ENCODE results near the gene RGMB.
A peak's percentile ranks its signal among the peaks of the same experiment; 100 is the strongest.
"Not testable (repeated sequence)": the region's sequence is repeated elsewhere in the genome, so short reads cannot be mapped to it uniquely, and the experiment has no call there.

Gene RGMB

DNA sequence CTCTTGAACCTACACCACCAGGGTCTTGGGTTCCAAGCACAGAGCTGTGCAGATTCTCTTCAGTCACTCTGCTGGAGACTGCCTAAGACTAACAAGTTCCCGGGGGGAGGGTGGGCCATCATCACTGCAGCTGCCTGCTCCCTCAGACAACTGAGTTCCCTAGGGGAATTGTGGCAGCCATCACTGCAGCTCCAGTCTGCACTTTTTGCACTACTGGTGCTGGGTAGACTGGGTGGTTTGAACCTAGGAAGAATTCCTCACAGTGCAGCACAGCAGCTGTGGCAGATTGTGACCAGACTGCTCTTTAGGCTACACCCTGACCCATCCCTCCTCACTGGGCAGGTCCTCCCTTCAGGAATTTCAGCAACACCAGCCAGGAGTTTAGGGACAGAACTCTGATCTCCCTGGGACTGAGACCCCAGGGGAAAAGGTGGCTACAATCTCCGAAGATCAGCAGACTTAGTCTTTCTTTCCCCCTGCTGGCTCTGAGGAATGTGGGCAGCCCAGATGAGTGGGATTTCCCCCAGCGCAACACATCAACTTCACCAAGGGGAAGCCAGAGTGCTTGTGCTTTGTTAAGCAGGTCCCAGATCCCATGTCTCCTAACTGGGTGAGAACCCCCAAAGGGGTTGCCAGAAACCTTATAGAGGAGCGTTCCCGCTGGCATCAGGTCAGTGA is 30.9 kb upstream of the RGMB start:
- Histone ChIP-seq H3K4me1 (ENCODE audit: low read depth, poor library complexity, severe bottlenecking) (no peaks in the 10 kb centered on the region), H3K79me2 (ENCODE audit: insufficient read depth, low read depth) (no peaks in the 10 kb centered on the region), H3K9ac (no peak overlapping the region), H3K4me3 (IDR thresholded peaks at IDR 0.05; ENCODE audit: insufficient read depth, low read depth, low read length) (no peak overlapping the region), H3K27ac (no peak overlapping the region), H3K4me2 (no peak overlapping the region), H3K36me3 (ENCODE audit: insufficient read depth) (no peaks in the 10 kb centered on the region), H3K27me3 (ENCODE audit: insufficient read depth, low read depth) (no peaks in the 10 kb centered on the region), H4K20me1 (ENCODE audit: insufficient read depth) (no peaks in the 10 kb centered on the region), H2AFZ (ENCODE audit: low read depth) (no peak overlapping the region)
- no peak for TF ChIP-seq CTCF (conservative IDR thresholded peaks at IDR 0.05; ENCODE audit: low read depth, low read length)

- not testable (repeated sequence) for H3K79me2 ChIP-seq (ENCODE audit: insufficient read depth, low read depth); H3K4me1 ChIP-seq (ENCODE audit: low read depth, poor library complexity, severe bottlenecking); H3K27me3 ChIP-seq (ENCODE audit: insufficient read depth, low read depth)
Observed at GRCh38 chr5:98748259-98748658, 25.2 kb upstream of the RGMB start.

GRCh38 chr5:98749046-98749445 is 24.4 kb upstream of the RGMB start:
- Histone ChIP-seq H3K4me1 (ENCODE audit: low read depth, poor library complexity, severe bottlenecking) (no peaks in the 10 kb centered on the region), H2AFZ (ENCODE audit: low read depth) (no peak overlapping the region), H3K4me2 (no peak overlapping the region), H3K27me3 (ENCODE audit: insufficient read depth, low read depth) (no peaks in the 10 kb centered on the region), H4K20me1 (ENCODE audit: insufficient read depth) (no peaks in the 10 kb centered on the region), H3K4me3 (IDR thresholded peaks at IDR 0.05; ENCODE audit: insufficient read depth, low read depth, low read length) (no peak overlapping the region), H3K79me2 (ENCODE audit: insufficient read depth, low read depth) (no peaks in the 10 kb centered on the region), H3K9ac (no peak overlapping the region), H3K36me3 (ENCODE audit: insufficient read depth) (no peaks in the 10 kb centered on the region), H3K27ac (no peak overlapping the region)
- no peak for TF ChIP-seq CTCF (conservative IDR thresholded peaks at IDR 0.05; ENCODE audit: low read depth, low read length)

More at GRCh38 chr5:98748259-98748658, 25.2 kb upstream of the RGMB start:
- not testable (repeated sequence) for H3K4me3 ChIP-seq (IDR thresholded peaks at IDR 0.05; ENCODE audit: insufficient read depth, low read depth, low read length); H3K36me3 ChIP-seq (ENCODE audit: insufficient read depth); H4K20me1 ChIP-seq (ENCODE audit: insufficient read depth); H2AFZ ChIP-seq (ENCODE audit: low read depth); H3K4me2 ChIP-seq; H3K27ac ChIP-seq; H3K9ac ChIP-seq

DNA sequence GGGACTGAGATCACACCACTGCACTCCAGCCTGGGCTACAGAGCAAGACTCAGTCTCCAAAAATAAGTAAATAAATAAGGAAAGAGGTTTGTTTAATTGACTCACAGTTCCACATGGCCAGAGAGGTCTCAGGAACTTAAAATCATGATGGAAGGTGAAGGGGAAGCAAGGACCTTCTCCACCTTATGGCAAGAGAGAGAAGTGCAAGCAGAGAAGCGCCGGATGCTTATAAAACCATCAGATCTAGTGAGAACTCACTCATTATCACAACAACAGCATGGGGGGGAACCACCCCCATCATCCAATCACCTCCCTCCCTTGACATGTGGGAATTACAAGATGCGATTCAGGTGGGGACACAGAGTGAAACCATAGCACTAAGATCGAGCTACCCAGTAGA is 22.8 kb upstream of the RGMB start:
- Histone ChIP-seq H3K36me3 (ENCODE audit: insufficient read depth) (no peaks in the 10 kb centered on the region), H3K27me3 (ENCODE audit: insufficient read depth, low read depth) (no peaks in the 10 kb centered on the region), H3K4me2 (no peak overlapping the region), H3K79me2 (ENCODE audit: insufficient read depth, low read depth) (no peaks in the 10 kb centered on the region), H3K9ac (no peak overlapping the region), H3K4me3 (IDR thresholded peaks at IDR 0.05; ENCODE audit: insufficient read depth, low read depth, low read length) (no peak overlapping the region), H4K20me1 (ENCODE audit: insufficient read depth) (no peaks in the 10 kb centered on the region), H3K27ac (no peak overlapping the region), H2AFZ (ENCODE audit: low read depth) (no peak overlapping the region), H3K4me1 (ENCODE audit: low read depth, poor library complexity, severe bottlenecking) (no peaks in the 10 kb centered on the region)
- peak; percentile 60 for TF ChIP-seq CTCF (conservative IDR thresholded peaks at IDR 0.05; ENCODE audit: low read depth, low read length)

- H3K36me3 ChIP-seq (ENCODE audit: insufficient read depth); H3K27me3 ChIP-seq (ENCODE audit: insufficient read depth, low read depth); H3K4me3 ChIP-seq (IDR thresholded peaks at IDR 0.05; ENCODE audit: insufficient read depth, low read depth, low read length); H3K4me1 ChIP-seq (ENCODE audit: low read depth, poor library complexity, severe bottlenecking); H3K4me2 ChIP-seq; H3K27ac ChIP-seq; H2AFZ ChIP-seq (ENCODE audit: low read depth); H3K79me2 ChIP-seq (ENCODE audit: insufficient read depth, low read depth); H3K9ac ChIP-seq; H4K20me1 ChIP-seq (ENCODE audit: insufficient read depth): not testable (repeated sequence)
Observed at GRCh38 chr5:98752331-98752730, 21.1 kb upstream of the RGMB start.

DNA sequence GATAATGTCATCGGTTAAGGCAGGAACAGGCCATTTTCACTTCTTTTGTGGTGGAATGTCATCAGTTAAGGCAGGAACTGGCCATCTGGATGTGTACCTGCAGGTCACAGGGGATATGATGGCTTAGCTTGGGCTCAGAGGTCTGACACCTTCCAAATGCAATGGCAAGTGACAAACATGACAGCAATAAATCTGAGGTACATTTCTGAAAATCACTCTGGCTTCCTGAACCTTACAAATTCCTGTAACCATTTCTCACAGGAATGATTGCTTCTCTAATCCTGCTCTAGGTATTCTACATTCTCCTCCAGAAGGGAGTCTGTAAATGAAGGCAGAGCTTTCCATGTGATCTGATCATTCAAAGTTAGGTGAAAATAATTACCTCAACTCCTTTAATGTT is 20.7 kb upstream of the RGMB start:
- H3K9ac ChIP-seq; H3K79me2 ChIP-seq (ENCODE audit: insufficient read depth, low read depth); H3K27me3 ChIP-seq (ENCODE audit: insufficient read depth, low read depth); H4K20me1 ChIP-seq (ENCODE audit: insufficient read depth); H3K4me1 ChIP-seq (ENCODE audit: low read depth, poor library complexity, severe bottlenecking); H3K36me3 ChIP-seq (ENCODE audit: insufficient read depth); H3K4me2 ChIP-seq; H3K4me3 ChIP-seq (IDR thresholded peaks at IDR 0.05; ENCODE audit: insufficient read depth, low read depth, low read length); H3K27ac ChIP-seq; H2AFZ ChIP-seq (ENCODE audit: low read depth): not testable (repeated sequence)

Data from KMS-11 (cell line).